CD4-positive, alpha-beta memory T cell (primary cell): Measurements from ENCODE around the gene C14orf93. TPM values are rescaled to one million over a fixed set of nuclear protein-coding genes. Genes with fewer than 3 reads are reported as not detected.
"Not testable (repeated sequence)": the region's sequence is repeated elsewhere in the genome, so short reads cannot be mapped to it uniquely, and the experiment has no call there.

Experiments
- CTCF ChIA-PET: fragments of 350-600 bp; sonication (Branson Sonifier 250); formaldehyde crosslinking; loops from one replicate; lab custom pipeline; 2021; ENCODE audit warnings: inconsistent platforms; ENCODE audit not compliant: partially characterized antibody; lab: Charles Lee
- POLR2A ChIA-PET: fragments of 350-600 bp; sonication (Branson Sonifier 250); formaldehyde crosslinking; loops from one replicate; lab custom pipeline; 2021; ENCODE audit not compliant: partially characterized antibody; lab: Charles Lee
- DNase-seq, 5 donors: peaks; one replicate each; pipeline versions ENCODE4 v3.0.0 to v3.0.0-alpha.2; 2020 to 2022; ENCODE audit warnings: mixed read lengths in 1 of 5
- H3K27ac ChIP-seq: one replicate; pipeline ENCODE4 v1.7.0; 2013; ENCODE audit warnings: low read depth, low read length
- H3K27me3 ChIP-seq: 2 replicates; pipeline ENCODE4 v1.7.0; 2013; ENCODE audit warnings: mild to moderate bottlenecking, low read length, moderate library complexity; ENCODE audit not compliant: insufficient read depth
- H3K36me3 ChIP-seq: 2 replicates; pipeline ENCODE4 v1.7.0; 2013; ENCODE audit warnings: mild to moderate bottlenecking, low read length, moderate library complexity; ENCODE audit not compliant: insufficient read depth
- H3K4me1 ChIP-seq: 2 replicates; pipeline ENCODE4 v1.7.0; 2013; ENCODE audit warnings: mild to moderate bottlenecking, low read length, moderate library complexity; ENCODE audit not compliant: insufficient read depth
- H3K4me3 ChIP-seq, 2 donors: one replicate each; pipeline ENCODE4 v1.7.0; 2013; ENCODE audit warnings: low read length in 2 of 2, mild to moderate bottlenecking in 1 of 2
- H3K9me3 ChIP-seq, 2 donors: one replicate each; pipeline ENCODE4 v1.7.0; 2013; ENCODE audit warnings: low read length in 2 of 2, control low read depth in 1 of 2; ENCODE audit not compliant: control insufficient read depth in 1 of 2
- H3K27ac Mint-ChIP-seq, 7 donors: one replicate each; pipeline ENCODE4 v1.8.0; 2020 to 2021; ENCODE audit warnings: mixed read lengths in 7 of 7, mild to moderate bottlenecking in 6 of 7, inconsistent platforms in 3 of 7, moderate library complexity in 3 of 7
- H3K27me3 Mint-ChIP-seq, 2 donors: one replicate each; pipeline ENCODE4 v1.8.0; 2020 to 2021; ENCODE audit warnings: mixed read lengths in 2 of 2
- H3K36me3 Mint-ChIP-seq, 2 donors: one replicate each; pipeline ENCODE4 v1.8.0; 2020 to 2021; ENCODE audit warnings: mixed read lengths in 2 of 2, inconsistent platforms in 1 of 2, mild to moderate bottlenecking in 1 of 2
- H3K4me1 Mint-ChIP-seq, 4 donors: one replicate each; pipeline ENCODE4 v1.8.0; 2020 to 2021; ENCODE audit warnings: mixed read lengths in 4 of 4, mild to moderate bottlenecking in 1 of 4
- H3K4me3 Mint-ChIP-seq, 8 donors: one replicate each; pipeline ENCODE4 v1.8.0; 2020 to 2021; ENCODE audit warnings: mixed read lengths in 8 of 8, mild to moderate bottlenecking in 7 of 8, moderate library complexity in 6 of 8, inconsistent platforms in 3 of 8
- H3K9me3 Mint-ChIP-seq, 8 donors: one replicate each; pipeline ENCODE4 v1.8.0; 2020 to 2021; ENCODE audit warnings: mixed read lengths in 8 of 8, mild to moderate bottlenecking in 5 of 8, inconsistent platforms in 3 of 8, moderate library complexity in 1 of 8
- intact Hi-C: fragments of 100-400 bp; cut with micrococcal nuclease; formaldehyde crosslinking; loops from one replicate; pipeline ENCODE4 v1.15.1; 2023
- polyA plus RNA-seq, 2 donors: library from polyadenylated mRNA; unstranded; fragments of 300-500 nt; fragmentation: Illumina TruSeq; gene quantifications; one replicate each; pipeline ENCODE4 v1.2.3, GENCODE V29; 2021
- total RNA-seq, 2 experiments: library from RNA; stranded (reverse); gene quantifications; one replicate each; pipeline ENCODE4 v1.2.3, GENCODE V29; 2021

Gene C14orf93
- total and polyA plus RNA-seq, 4 experiments from 2014 or later = 6.0 to 13.3 (median 10.6) TPM

DNA sequence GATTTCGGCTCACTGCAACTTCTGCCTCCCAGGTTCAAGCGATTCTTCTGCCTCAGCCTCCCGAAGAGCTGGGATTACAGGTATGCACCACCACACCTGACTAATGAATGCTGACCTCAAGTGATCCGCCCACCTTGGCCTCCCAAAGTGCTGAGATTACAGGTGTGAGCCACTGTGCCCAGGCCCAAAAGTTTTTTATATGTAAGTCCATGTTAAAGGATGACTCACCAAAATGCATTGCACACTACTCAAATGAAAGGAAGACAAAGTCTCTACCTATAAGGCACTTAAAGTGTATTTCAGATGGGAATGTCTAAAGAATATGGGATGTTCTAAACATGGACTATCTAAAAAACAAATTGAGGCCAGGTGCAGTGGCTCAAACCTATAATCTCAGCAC lies 5.7 kb downstream of the C14orf93 start:
- H3K27me3 Mint-ChIP-seq, DNase-seq, intact Hi-C loops, H3K9me3 ChIP-seq, H3K4me3 ChIP-seq, H3K27ac Mint-ChIP-seq, H3K9me3 Mint-ChIP-seq, H3K27me3 ChIP-seq, H3K4me3 Mint-ChIP-seq, H3K27ac ChIP-seq, H3K36me3 ChIP-seq, H3K36me3 Mint-ChIP-seq: not testable (repeated sequence)
- peaks cover 9 to 34% (median 23%) of the 10 kb centered on the region in 4 donors for H3K4me1 Mint-ChIP-seq
- ChIA-PET CTCF (interaction anchor here (1.1 to 1.6 kb wide), 3 partner anchors 9 to 55 kb away, joined by 3 to 7 read pairs (median 4); no protein-coding TSS in a partner anchor), POLR2A (interaction anchor here (0.5 kb wide), 1 partner anchor 13 kb away, joined by 3 read pairs; no protein-coding TSS in a partner anchor)
- peaks cover 28% of the 10 kb centered on the region for H3K4me1 ChIP-seq

DNA sequence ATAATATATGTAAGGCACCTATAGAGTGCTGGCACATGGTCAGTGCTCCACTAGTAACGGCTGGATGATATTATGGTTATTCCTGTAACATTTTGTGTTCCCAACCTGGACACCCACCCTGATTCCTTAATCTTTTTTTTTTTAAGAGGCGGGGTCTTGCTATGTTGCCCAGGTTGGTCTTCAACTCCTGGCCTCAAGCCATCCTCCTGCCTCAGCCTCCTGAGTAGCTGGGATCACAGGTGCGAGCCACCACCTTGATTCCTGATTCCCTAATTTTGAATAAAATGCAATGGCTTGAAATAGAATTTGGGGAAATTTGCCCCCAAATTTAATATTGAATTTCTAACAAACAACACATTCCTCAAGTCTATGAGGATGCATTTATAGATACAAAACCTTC lies 7.4 kb downstream of the C14orf93 start:
- Mint-ChIP-seq H3K9me3 (no peaks in the 10 kb centered on the region), H3K27ac (no peak overlapping the region), H3K36me3 (peaks cover 0 to 6% of the 10 kb centered on the region in 2 donors), H3K4me3 (no peak overlapping the region), H3K4me1 (peaks cover 3 to 20% (median 12%) of the 10 kb centered on the region in 4 donors), H3K27me3 (no peaks in the 10 kb centered on the region)
- intact Hi-C loops = no loop called here
- Histone ChIP-seq H3K9me3 (no peaks in the 10 kb centered on the region), H3K36me3 (no peaks in the 10 kb centered on the region), H3K27ac (no peak overlapping the region), H3K4me3 (no peak overlapping the region), H3K4me1 (peaks cover 16% of the 10 kb centered on the region), H3K27me3 (no peaks in the 10 kb centered on the region)
- ChIA-PET POLR2A (interaction anchor here (0.7 kb wide), 1 partner anchor 129 kb away, joined by 3 read pairs; no protein-coding TSS in a partner anchor), CTCF (interaction anchor here (1.1 to 4.1 kb wide), 4 partner anchors 16 to 73 kb away, joined by 3 to 21 read pairs (median 4); no protein-coding TSS in a partner anchor)
- no peak for DNase-seq

GRCh38 chr14:23000860-23001259 lies 9.1 kb downstream of the C14orf93 start:
- ChIA-PET CTCF (interaction anchor here (0.7 to 4.1 kb wide), 5 partner anchors 9 to 68 kb away, joined by 3 to 21 read pairs (median 4); no protein-coding TSS in a partner anchor), POLR2A (no interaction called here)
- H3K9me3 Mint-ChIP-seq = no peaks in the 10 kb centered on the region
- no peak for DNase-seq
- no peaks in the 10 kb centered on the region for H3K27me3 ChIP-seq
- no peak overlapping the region for H3K4me3 Mint-ChIP-seq
- H3K36me3 ChIP-seq = no peaks in the 10 kb centered on the region
- H3K4me1 ChIP-seq = peaks cover 2% of the 10 kb centered on the region
- no peaks in the 10 kb centered on the region for H3K27me3 Mint-ChIP-seq
- intact Hi-C loops = no loop called here
- H3K4me1 Mint-ChIP-seq = peaks cover 0 to 6% (median 3%) of the 10 kb centered on the region in 4 donors
- H3K27ac Mint-ChIP-seq = no peak overlapping the region
- H3K27ac ChIP-seq = no peak overlapping the region
- H3K4me3 ChIP-seq = no peak overlapping the region
- no peaks in the 10 kb centered on the region for H3K36me3 Mint-ChIP-seq
- H3K9me3 ChIP-seq = no peaks in the 10 kb centered on the region

DNA sequence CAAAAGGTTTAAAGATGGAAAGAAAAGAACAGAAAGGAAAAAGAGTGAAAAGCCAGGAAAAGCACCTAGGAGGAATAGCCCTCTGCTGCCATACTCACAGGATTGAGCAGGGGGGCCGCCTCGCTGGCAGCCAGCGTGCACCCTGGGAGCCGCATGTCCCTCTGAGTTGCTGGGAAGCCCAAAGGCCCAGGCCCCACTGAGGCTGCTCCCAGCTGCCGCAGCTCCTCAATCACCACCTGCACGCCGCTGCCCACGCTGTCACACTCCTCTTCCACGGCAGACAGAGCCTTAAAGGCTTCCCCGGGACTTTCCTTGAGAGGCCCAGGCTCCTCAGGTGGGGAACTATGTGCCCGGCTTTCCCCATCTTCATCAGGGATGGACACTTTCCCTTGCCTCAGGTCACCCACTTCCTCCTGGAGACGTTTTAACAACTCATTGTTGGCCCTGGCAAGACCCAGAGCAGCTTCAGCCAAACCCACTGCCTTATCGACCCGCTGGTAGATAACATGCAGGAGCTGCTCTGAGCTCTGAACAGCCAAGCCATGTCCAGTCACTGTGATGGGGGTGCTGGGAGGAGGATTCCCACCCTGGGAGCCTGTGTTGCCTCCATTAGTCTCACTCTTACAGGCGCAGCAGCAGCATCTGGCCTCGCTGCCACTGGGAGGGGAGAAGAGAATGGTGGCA lies 11.5 kb downstream of the C14orf93 start:
- H3K9me3 ChIP-seq = no peaks in the 10 kb centered on the region
- ChIA-PET CTCF (interaction anchor here (1.5 to 38.6 kb wide), 2 partner anchors 12 to 62 kb away, joined by 7 to 1070 read pairs; partner anchors contain the start of gene CDH24), POLR2A (interaction anchor here (1.0 kb wide), 1 partner anchor 9 kb away, joined by 6 read pairs; no protein-coding TSS in a partner anchor)
- H3K4me1 ChIP-seq = no peaks in the 10 kb centered on the region
- no peak overlapping the region for H3K27ac ChIP-seq
- Mint-ChIP-seq H3K36me3 (peaks cover 0 to 3% of the 10 kb centered on the region in 2 donors), H3K9me3 (no peaks in the 10 kb centered on the region), H3K4me1 (no peaks in the 10 kb centered on the region), H3K27ac (no peak overlapping the region), H3K4me3 (no peak overlapping the region), H3K27me3 (no peaks in the 10 kb centered on the region)
- DNase-seq = no peak
- no peaks in the 10 kb centered on the region for H3K36me3 ChIP-seq
- H3K4me3 ChIP-seq = no peak overlapping the region
- intact Hi-C loops = no loop called here
- no peaks in the 10 kb centered on the region for H3K27me3 ChIP-seq

DNA sequence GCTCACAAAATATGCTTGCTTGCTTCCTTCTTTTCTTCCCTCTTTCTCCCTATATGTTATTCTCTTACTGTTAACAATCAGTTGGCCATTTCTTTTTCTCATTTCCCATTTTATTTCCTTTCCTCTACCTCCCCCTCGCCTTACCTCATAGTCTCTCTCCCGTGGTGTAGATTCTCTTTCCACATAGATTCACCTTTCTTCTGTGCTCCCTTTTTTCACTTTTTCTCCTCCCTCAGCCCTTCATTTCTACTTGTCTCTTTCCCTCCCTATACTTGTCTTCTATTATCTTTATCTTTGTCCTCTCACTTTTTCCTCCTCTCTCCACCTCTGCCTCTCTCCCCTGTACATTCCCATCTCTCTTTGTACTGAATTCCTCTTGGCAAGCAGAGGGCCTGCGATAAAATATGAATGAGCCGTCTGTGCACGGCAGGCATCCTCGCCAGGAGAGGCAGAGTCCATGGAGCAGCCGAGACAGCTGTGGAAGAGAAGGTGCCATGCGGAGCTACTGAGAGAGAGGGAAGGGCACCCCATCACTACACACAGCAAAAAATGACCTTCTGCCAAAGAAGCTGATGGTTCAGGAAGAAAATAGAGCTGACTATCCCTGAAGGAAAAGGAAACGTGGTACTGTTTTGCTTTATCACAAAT lies 12.1 kb downstream of the C14orf93 start:
- ChIA-PET CTCF (interaction anchor here (1.5 to 38.6 kb wide), 3 partner anchors 11 to 62 kb away, joined by 7 to 1070 read pairs (median 59); partner anchors contain the start of gene CDH24), POLR2A (interaction anchor here (1.0 kb wide), 1 partner anchor 9 kb away, joined by 6 read pairs; no protein-coding TSS in a partner anchor)
- H3K36me3 Mint-ChIP-seq = peaks cover 3 to 7% of the 10 kb centered on the region in 2 donors
- H3K27me3 ChIP-seq = no peaks in the 10 kb centered on the region
- no peak overlapping the region for H3K4me3 Mint-ChIP-seq
- H3K4me3 ChIP-seq = no peak overlapping the region
- no peaks in the 10 kb centered on the region for H3K4me1 Mint-ChIP-seq
- no peak overlapping the region for H3K27ac ChIP-seq
- H3K27ac Mint-ChIP-seq = no peak overlapping the region
- no peaks in the 10 kb centered on the region for H3K9me3 Mint-ChIP-seq
- H3K27me3 Mint-ChIP-seq = no peaks in the 10 kb centered on the region
- H3K9me3 ChIP-seq = no peaks in the 10 kb centered on the region
- DNase-seq = no peak
- no peaks in the 10 kb centered on the region for H3K36me3 ChIP-seq
- intact Hi-C loops = no loop called here
- H3K4me1 ChIP-seq = no peaks in the 10 kb centered on the region

- Mint-ChIP-seq H3K27me3 (no peaks in the 10 kb centered on the region), H3K4me1 (no peaks in the 10 kb centered on the region), H3K27ac (no peak overlapping the region), H3K9me3 (no peaks in the 10 kb centered on the region), H3K36me3 (peaks cover 3 to 7% of the 10 kb centered on the region in 2 donors), H3K4me3 (no peak overlapping the region)
- Histone ChIP-seq H3K9me3 (no peaks in the 10 kb centered on the region), H3K4me1 (no peaks in the 10 kb centered on the region), H3K36me3 (no peaks in the 10 kb centered on the region), H3K27me3 (no peaks in the 10 kb centered on the region), H3K4me3 (no peak overlapping the region), H3K27ac (no peak overlapping the region)
- ChIA-PET POLR2A (interaction anchor here (1.5 to 4.1 kb wide), 3 partner anchors 10 to 61 kb away, joined by 5 to 21 read pairs (median 18); partner anchors contain the start of gene CDH24), CTCF (interaction anchor here (1.3 to 38.6 kb wide), 5 partner anchors 10 to 80 kb away, joined by 5 to 1070 read pairs (median 44); partner anchors contain the start of gene CDH24)
- no peak for DNase-seq
- intact Hi-C loops = no loop called here
Observed at GRCh38 chr14:22996768-22997654, 12.9 kb downstream of the C14orf93 start.
